GM19193 (cell line): ENCODE measurements around the gene ZNF771.

Experiments used
- POLR2A ChIP-seq: IDR thresholded peaks from 4 replicates; pipeline ENCODE4 v1.6.1; 2011; ENCODE audit not compliant: insufficient read depth, insufficient read length; ENCODE audit errors: extremely low read depth

ZNF771 gene

GRCh38 chr16:30458561-30459394 lies 51.4 kb downstream of the ZNF771 start:
- peak; percentile 85 for TF ChIP-seq POLR2A

DNA sequence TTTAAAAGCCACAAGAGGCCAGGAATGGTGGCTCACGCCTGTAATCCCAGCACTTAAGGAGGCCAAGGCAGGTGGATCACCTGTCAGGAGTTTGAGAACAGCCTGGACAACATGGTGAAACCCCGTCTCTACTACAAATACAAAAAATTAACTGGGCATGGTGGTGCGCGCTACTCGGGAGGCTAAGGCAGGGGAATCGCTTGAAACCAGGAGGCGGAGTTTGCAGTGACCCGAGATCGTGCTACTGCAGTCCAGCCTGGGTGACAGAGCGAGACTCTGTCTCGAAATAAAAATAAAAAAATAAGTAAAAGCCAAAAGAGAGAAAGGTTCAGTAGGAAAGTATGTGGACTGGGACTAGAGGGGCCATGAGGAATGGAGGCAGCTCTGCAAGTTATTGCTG lies 52.0 kb downstream of the ZNF771 start:
- TF ChIP-seq POLR2A: no peak

- no peak for TF ChIP-seq POLR2A
Observed at GRCh38 chr16:30464078-30464477, 56.7 kb downstream of the ZNF771 start.
